HG03575 (cell line): ENCODE results near the gene ADAM22.

Experiments used
- ATAC-seq: cut with Tn5 transposase; IDR thresholded peaks from one replicate; pipeline ENCODE4 v1.9.1; 2021; ENCODE audit not compliant: unreplicated experiment, insufficient number of reproducible peaks, low FRiP score; ENCODE audit errors: extremely low read depth

Gene ADAM22

DNA sequence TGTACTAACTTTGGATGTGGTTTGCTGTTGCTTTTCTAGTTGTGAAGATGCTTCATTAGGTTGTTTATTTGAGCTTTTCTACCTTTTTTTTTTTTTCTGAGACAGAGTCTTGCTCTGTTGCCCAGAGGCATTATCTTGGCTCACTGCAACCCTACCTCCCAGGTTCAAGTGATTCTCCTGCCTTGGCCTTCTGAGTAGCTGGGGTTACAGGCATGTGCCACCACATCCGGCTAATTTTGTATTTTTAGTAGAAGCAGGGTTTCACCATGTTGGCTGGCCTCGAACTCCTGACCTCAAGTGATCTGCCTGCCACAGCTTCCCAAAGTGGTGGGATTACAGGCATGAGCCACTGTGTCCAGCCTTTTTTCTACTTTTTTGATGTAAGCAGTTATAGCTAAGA lies 93.7 kb downstream of the ADAM22 start:
- no peak for ATAC-seq

DNA sequence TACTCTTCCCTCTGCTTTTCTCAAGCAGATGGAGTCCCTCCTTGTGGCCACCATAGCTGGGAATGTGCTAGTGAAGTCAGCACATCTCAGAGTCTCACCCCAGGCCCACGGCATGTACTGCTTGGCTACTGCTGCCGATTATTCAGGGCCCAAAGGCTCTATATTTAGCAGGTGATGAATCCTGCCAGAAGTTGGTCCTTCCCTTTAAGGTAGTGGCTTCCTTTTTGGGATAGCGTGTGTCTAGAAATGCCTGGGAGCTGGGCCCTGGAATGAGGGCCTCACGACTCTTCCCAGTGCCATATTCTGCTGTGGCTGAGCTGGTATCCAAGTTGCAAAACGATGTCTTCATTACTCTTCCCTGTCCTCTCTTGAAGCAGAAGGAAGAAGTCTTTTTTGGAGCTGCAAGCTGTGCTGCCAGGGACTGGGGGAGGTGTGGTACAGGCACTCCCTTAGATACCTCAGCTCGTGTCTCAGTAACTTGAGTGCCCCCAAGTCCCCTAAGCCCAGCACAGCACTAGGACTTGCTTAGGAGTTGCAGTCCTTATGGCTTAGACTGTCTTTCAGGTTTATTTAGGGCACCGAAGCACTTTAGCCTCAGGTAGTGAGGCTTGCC lies 100.1 kb downstream of the ADAM22 start:
- ATAC-seq, result no peak

DNA sequence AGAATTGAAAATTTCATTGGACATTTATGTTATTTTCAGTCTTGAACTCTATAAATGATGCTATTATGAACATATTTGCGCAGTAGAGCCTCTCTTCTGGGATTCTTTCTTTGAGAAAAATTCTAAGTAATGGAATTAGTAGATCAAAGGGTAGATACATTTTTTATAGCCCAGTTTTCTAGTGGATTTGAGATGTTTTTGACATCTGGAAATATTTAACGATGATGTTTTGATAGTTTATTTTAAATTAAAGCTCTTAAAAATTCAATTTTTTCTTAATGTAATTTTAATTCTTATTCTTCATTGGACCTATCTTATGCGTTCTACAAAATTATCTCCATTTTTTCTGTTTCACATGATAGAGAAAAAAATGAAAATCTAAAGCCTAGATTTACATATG lies 103.0 kb downstream of the ADAM22 start:
- ATAC-seq, result no peak

DNA sequence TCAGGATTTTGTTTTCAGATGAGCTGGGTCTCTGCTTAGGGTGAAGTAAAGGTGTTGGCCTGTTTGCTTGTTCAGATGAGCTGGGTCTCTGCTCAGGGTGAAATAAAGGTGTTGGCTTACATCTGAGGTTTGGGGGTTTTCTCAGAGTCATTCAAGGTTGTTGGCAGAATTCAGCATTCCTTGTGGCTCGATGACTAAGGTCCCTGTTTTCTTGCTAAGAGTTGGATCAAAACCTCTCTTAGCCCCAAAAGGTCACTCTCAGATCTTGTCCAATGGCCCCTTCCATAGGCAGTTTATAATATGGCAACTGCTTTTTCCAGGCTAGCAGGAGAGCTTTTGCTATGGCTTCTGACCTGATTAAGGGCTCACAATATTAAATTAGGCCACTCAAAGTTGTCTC lies 106.6 kb downstream of the ADAM22 start:
- no peak for ATAC-seq

DNA sequence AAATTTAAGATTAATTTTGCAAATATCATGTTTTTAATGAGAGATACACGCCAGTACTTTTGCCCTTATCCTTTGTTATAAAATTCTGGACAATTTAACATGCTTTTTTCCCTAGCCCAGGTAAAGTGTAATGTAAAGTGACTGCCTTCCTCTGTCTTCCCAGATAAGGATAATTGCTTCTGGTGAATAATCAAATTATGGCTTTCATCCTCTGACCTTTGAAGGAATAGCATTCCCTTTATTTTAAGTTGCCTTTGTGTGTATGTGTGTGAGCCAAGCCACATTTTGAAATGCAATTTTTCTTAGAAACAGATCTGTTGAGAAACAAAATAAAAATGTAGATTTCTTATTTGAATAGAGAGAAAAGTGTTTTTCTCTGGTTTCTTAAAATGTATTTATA lies 107.5 kb downstream of the ADAM22 start:
- ATAC-seq, result no peak

DNA sequence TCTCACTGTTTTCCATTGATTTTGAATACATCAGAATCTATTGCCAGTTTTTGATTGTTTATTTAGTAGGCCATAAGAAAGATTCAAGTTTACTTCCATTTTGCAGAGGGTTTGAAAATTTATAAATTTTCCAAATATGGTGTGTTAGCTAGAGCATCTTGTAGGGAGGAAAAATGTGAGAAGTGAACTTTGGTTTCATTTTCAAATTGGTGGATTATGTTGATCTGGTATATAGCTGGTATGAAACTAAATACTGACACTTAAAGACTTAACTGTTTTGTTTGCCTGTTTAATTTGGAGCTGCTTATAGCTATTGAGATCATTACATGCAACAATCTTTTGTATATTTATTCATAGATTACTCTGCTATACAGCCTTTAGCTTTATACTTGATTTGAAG lies 108.1 kb downstream of the ADAM22 start:
- ATAC-seq, result no peak

DNA sequence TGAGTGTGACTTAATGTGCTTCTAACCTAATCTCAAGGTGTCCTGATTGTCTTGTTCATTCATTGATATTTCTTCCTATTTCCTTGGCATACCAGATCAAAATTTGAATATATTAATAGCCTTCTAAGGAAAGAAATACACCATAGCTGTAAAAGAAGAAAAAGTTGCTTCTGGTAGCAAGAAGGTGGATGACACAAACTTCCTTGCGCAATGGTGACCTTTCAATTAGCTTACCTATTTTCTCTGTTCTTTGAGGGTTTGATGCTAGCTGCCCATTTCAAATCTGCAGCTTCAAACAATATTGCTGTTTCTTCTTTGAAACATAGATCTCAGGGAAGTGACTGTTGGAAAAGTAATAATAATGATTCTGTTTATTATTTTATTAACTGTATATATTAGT lies 108.8 kb downstream of the ADAM22 start:
- no peak for ATAC-seq

DNA sequence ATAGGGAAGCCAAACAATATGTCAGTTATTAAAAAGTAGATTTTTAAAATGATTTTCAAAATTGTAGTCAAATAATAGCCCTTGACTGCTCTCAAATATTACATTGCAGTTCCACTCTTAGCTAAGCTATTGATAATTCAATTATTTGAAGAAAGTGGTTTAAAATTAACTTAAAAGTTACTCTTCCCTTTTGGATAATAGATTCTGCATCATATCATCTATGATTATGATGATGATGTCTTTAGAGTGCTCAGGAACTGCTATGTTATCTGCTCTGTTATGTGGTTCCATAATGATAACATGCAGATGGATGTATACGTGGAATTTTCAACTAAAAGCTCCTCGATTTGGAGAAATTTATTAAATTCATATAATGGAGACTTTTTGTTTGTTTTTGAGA lies 110.0 kb downstream of the ADAM22 start:
- no peak for ATAC-seq

DNA sequence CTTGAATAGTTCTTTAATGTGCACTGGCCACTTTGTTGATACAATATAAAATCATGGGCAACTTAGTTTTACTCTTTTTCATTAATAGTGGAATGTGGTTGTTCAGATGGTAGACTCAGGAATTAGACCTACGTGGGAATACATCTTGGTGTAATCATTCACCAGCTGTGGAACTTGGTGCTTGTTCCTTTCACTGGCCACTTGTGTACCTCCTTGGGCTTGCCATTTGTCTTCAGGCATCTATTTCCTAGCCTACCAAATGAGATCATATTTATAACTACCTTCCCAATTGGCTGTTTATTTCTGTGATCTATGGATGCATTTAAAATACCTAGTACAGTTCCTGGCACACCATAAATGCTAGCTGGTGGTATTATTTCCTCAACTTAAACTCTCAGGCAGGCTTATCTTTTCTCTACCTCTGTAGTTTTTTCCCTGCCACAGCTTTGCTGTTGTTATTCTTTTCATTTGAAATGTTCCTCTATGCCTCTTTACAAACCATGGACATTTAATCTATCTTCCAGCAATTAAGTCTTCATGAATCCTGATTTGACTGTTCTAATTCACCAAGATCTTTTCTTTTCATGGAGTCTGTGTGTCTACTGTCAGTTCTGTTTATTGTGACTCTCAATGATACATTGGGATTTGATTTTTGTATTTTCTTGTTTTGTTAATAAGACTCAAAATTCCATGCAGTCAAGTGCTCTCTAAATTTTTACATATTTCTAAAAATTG lies 113.0 kb downstream of the ADAM22 start:
- no peak for ATAC-seq

DNA sequence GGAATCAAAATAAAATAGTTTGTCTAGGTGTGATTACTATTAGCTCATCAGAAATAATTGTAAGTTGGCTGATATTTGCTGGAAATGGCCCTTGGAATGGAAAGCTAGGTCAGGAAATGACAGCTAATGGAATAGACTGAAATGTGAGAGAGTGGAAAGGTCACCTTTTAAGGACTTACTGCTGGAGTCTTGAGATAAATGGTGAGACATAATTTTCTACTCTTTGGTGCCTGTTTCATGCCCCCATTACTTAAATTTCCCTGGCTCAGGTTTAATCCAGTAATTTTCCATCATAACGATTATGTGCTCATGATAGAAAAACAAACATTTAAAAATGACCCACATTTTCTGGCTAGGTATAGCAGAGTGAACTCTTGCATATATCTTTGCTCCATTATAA lies 123.6 kb downstream of the ADAM22 start:
- ATAC-seq, result no peak

DNA sequence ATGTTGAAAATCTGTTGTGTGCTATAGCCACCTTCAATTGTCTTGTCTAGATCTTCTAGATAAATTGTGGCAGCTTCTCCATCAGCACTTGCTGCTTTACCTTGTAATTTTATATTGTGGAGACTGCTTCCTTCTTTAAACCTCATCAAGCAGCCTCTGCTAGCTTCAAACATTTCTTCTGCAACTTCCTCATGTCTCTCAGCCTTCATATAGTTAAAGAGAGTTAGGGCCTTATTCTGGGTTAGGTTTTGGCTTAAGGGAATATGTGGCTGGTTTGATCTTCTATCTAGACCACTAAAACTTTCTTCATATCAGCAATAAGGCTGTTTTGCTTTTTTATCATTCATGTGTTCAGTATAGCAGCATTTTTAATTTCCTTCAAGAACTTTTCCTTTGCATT lies 128.2 kb downstream of the ADAM22 start:
- ATAC-seq, result no peak

DNA sequence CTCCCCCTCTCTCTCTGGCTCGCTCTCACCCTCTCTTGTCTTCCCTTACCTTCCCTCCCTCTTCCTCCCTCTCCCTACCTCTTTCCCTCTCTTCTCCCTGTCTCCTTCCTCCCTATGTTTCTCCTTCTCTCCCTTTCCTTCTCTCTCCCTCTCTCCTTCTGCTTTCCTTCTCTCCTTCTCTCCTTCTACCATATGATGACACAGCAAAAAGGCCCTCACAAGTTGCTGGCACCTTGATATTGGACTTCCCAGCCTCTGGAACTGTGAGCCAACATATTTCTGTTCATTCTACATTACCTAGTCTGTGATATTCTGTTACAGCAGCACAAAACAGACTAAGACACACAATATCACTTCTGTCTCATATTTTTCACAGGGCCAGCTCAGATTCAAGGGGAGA lies 135.0 kb downstream of the ADAM22 start:
- ATAC-seq, result no peak

DNA sequence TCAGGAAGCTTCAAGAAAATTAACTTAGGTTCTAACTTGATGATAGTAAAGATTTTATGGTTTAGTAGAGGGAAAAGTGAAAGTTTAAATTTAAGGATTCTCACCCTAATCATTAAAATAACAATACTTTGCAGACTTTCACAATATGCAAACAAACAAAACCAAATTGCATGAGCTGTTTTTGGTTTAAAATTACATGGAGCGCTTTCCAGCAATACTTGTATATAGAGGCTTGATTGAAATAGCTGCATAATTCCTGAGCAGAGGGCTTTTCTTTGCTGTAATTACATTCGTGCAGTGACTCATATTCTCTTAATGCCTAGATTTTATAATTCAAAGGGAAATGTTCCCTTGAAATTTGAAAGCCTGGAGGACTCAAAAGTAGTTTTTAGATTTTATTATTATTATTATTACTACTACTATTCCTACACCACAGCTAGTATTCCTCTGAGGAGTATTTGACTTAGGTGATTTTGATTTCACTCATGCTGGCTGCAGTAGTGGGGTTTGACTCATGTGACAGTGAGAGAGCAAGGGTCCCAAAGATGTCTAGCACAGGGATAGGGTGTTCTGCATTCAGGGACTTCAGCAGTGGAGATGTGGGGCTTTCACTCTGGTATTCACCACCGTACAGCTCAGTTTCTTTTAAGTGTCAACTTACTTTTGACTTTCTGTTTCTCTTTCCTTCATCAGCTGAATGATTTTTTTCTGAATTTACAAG lies 138.1 kb downstream of the ADAM22 start:
- peak; percentile 65 for ATAC-seq

DNA sequence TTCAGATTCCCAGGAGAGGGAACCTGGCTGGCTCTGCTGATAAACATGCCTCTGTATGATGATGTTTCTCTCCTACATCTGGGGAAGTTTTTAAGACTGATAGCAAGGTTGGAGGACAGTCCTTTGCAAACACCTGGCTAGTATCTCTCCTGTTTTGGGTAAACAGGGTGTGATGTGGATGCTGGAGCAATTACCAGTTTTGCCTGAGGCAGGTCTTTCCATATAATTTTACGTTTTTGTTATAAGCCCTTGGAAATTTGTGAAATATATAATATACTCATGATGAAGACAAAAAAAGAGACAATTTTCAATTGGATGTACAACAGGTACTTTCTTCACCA lies 138.6 kb downstream of the ADAM22 start:
- peak; percentile 24 for ATAC-seq

DNA sequence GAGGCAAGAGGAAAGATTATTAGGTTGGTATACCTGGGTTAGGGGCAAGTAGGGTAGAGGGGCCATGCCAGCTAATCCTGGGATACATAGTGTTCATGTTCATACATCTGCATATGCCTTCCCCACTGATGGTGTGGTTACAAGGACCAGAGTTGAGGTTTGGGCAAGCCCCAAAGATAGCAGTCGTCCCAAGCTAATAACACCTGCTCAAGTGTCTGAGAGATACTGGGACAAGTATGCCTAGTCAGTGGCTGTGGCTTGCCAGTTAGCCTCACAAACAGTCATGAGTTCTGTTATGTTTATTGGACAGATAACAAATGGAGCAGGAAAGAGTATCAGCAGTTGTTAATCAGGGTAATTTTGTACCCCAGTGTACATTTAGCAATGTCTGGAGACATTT lies 139.6 kb downstream of the ADAM22 start:
- ATAC-seq, result no peak

DNA sequence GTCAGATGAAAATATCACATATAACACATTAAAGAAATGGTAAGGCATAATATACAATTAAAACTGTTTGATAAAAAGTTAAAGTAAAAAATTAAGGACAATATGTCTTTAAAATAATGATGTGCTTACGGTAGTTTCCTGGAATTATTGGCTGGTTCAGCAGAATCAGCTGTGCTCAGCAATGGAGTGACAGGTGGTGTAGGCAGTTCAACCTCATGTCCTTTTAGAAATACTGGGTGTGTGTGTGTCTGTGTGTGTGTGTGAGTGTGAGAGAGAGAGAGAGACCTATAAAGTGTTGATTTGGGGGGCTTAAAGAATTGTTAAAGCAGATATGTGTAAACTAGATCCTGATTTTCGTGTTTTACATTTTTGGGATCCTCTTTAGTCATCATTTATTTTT lies 141.2 kb downstream of the ADAM22 start:
- no peak for ATAC-seq

DNA sequence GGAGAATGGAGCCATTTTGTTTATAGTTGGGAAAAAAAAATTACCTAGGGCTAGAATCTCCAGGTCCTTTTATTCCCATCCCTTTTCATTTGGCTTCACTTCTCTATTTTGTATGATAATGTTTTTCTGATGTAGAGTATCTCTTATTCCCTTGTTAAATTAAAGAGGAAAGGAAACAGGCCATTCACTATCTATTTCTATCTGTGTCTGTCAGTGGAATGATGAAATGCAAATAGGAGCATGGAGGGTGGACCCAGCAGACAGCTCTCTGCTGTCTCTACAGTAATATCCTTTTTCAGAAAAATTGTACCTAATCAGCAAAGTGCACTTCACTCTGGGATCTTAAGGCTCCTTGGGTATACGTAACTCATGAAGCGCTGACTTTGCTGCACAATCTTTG lies 149.8 kb downstream of the ADAM22 start:
- no peak for ATAC-seq

DNA sequence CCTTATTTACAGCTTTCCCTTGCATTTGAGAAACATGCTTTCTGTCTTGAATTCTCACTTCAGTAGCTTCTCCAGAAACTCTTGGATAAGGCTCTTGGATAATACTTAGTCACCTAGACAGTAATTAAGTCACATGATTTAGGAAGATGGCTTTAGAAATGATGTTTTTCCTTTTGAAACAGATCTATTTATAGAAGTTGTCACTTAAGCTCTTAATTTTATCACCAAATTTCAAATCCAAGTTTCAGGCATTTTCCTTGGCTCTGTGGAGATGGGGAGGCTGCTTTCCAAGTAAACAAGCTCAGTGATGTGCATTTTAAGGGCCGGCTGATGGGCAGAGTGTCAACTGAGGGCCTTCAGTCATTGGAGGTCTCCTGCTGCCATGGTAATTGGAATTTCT lies 155.5 kb downstream of the ADAM22 start:
- no peak for ATAC-seq

DNA sequence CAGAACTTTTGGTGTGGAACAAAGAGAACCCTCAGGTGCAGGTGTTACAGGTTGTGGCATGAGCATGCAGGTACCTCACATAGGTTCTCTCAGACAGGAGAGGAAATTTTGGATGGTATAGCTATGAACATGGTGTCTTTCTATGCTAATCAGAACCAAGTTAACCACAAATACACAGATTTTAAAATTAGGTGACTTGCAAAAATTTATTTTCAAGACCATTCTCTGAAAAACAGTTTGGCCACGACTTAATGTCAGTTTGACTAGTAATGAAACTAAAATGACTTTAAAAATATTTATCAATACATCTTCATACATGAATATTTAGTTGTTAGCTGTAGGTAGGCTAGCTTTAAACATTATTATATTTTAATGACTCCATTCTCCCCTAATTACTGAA lies 156.2 kb downstream of the ADAM22 start:
- no peak for ATAC-seq

DNA sequence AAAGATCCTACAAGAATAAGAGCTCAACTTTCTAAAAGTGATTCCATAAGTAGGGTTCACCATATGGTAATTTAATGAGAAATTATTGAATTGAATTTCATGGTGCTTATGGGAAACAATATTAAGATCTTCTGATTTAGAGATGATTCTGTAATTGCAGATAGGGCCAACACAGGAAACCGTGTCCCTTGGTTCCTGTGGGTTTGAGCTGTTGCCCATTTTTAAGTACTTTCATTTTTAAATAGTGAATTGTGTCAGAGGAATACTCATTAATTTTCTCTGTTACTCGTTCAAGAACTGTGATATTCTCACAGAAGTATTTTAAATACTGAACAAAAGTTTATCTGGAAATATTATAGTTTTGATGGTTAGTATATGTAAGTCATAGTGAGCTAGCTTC lies 156.6 kb downstream of the ADAM22 start:
- no peak for ATAC-seq
